Activated CD8-positive, alpha-beta memory T cell treated with anti-CD3 and anti-CD28 coated beads, Interleukin-2, amount 50 U/mL, for 24 hours (primary cell): ENCODE results near the gene EPHB3.

Source experiments
- DNase-seq: peaks from one replicate; pipeline ENCODE4 v3.0.0-alpha.2; 2020; ENCODE audit errors: extremely low read depth

Gene EPHB3

GRCh38 chr3:184579513-184579912 is 17.9 kb downstream of the EPHB3 start:
- no peak for DNase-seq

GRCh38 chr3:184580376-184580775 is 18.8 kb downstream of the EPHB3 start:
- no peak for DNase-seq

- DNase-seq, result no peak
These were observed 19.8 kb downstream of the EPHB3 start for GRCh38 chr3:184581331-184581855.

- DNase-seq, result no peak
These were observed 21.3 kb downstream of the EPHB3 start for GRCh38 chr3:184582646-184583577.

GRCh38 chr3:184583578-184584451 is 22.2 kb downstream of the EPHB3 start:
- no peak for DNase-seq

GRCh38 chr3:184584464-184584891 is 22.9 kb downstream of the EPHB3 start:
- DNase-seq, result no peak

GRCh38 chr3:184585545-184585944 is 24.0 kb downstream of the EPHB3 start:
- DNase-seq, result no peak

- no peak for DNase-seq
These were observed 25.3 kb downstream of the EPHB3 start for GRCh38 chr3:184586851-184587250.

GRCh38 chr3:184588776-184589175 is 27.2 kb downstream of the EPHB3 start:
- no peak for DNase-seq

GRCh38 chr3:184590795-184591194 is 29.2 kb downstream of the EPHB3 start:
- DNase-seq, result no peak

GRCh38 chr3:184591789-184592188 is 30.2 kb downstream of the EPHB3 start:
- no peak for DNase-seq

- DNase-seq, result no peak
These were observed 31.0 kb downstream of the EPHB3 start for GRCh38 chr3:184592371-184593219.

GRCh38 chr3:184593220-184593927 is 31.8 kb downstream of the EPHB3 start:
- no peak for DNase-seq

GRCh38 chr3:184593928-184594303 is 32.3 kb downstream of the EPHB3 start:
- no peak for DNase-seq

- DNase-seq, result no peak
These were observed 32.9 kb downstream of the EPHB3 start for GRCh38 chr3:184594371-184595001.

- no peak for DNase-seq
These were observed 34.1 kb downstream of the EPHB3 start for GRCh38 chr3:184595726-184596125.

- no peak for DNase-seq
These were observed 34.6 kb downstream of the EPHB3 start for GRCh38 chr3:184596233-184596632.

GRCh38 chr3:184596886-184597575 is 35.4 kb downstream of the EPHB3 start:
- no peak for DNase-seq

- DNase-seq, result no peak
These were observed 36.4 kb downstream of the EPHB3 start for GRCh38 chr3:184597829-184598573.
